Measurements from ENCODE around the gene PDE1A.

DNA sequence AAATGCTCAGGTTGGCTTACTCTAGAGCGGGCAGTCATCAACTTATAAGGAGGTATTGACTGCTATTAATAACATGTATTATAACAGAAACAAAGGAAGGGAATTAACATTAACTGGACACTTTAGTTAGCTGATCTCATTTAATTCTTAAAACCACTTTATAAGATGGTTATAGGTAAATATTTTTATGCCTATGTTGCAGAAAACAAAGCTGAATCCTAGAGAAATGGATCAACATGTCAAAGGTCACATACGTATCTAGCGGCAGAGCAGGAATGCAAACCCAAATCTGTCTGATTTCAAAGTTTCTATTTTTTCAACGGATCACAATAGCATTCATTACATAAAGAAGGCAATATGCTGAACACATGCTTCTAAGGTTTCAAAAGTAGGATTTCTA is 200.0 kb downstream of the PDE1A start:
- TF ChIP-seq, protein P1, sequence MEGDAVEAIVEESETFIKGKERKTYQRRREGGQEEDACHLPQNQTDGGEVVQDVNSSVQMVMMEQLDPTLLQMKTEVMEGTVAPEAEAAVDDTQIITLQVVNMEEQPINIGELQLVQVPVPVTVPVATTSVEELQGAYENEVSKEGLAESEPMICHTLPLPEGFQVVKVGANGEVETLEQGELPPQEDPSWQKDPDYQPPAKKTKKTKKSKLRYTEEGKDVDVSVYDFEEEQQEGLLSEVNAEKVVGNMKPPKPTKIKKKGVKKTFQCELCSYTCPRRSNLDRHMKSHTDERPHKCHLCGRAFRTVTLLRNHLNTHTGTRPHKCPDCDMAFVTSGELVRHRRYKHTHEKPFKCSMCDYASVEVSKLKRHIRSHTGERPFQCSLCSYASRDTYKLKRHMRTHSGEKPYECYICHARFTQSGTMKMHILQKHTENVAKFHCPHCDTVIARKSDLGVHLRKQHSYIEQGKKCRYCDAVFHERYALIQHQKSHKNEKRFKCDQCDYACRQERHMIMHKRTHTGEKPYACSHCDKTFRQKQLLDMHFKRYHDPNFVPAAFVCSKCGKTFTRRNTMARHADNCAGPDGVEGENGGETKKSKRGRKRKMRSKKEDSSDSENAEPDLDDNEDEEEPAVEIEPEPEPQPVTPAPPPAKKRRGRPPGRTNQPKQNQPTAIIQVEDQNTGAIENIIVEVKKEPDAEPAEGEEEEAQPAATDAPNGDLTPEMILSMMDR (IDR thresholded peaks at IDR 0.05), result no peak
- TF ChIP-seq POLR2AphosphoS5 (IDR thresholded peaks at IDR 0.05) (no peak), EP300 (IDR thresholded peaks at IDR 0.05; ENCODE audit: low read depth) (no peak), POLR2A (IDR thresholded peaks at IDR 0.05) (no peak)
